GM08714 (cell line): Measurements from ENCODE around the gene SCN2A.
"Not testable (repeated sequence)": the region's sequence is repeated elsewhere in the genome, so short reads cannot be mapped to it uniquely, and the experiment has no call there.

ENCODE experiments used
- H3K4me3 ChIP-seq: fragments of 200-500 bp; sonication (Bioruptor generic); 2 replicates; pipeline ENCODE4 v1.5.1; 2014; ENCODE audit warnings: mild to moderate bottlenecking, low read length, inconsistent platforms
- ZNF274 ChIP-seq: IDR thresholded peaks from 2 replicates; pipeline ENCODE4 v1.6.1; 2012; ENCODE audit warnings: mild to moderate bottlenecking, low read depth, low read length

SCN2A gene

DNA sequence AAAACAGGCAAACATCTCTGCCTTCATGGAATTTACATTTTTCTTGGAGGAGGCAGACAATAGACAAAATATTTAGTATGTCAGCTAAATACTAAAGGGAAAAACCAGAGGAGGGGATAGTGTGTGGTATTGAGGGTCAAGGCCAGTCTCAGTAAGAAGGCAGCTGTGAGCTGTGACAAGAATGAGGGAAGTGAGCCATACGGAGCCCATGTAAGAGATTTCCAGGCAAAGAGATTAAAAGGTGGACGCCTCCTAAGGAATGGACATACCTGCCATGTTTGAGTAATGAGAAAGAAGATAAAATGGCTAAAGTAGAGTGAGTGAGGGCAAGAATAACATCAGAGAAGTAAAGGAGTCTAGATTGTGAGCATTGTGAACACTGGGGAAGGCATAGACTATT lies 2.2 kb upstream of the SCN2A start:
- H3K4me3 ChIP-seq: no peak overlapping the region
- no peak for TF ChIP-seq ZNF274

DNA sequence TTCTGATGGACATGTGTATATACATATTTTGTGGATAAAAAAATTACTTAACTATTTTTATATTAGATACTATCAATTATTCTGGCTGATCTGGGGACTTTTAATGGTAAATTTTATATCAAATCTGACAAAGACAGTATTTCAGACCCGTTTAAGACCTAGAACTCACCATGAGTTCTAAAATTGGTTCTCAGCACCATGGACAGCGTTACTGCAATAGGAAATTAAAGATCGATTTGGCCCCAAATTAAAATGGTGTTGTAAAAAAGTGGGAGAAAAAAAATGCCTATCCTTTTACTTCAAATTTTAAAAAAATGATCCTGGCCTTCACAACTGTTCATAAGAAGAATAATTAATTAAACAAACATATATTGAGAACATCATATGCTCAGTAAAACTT lies 919 bp upstream of the SCN2A start:
- H3K4me3 ChIP-seq: no peak overlapping the region
- TF ChIP-seq ZNF274: no peak

DNA sequence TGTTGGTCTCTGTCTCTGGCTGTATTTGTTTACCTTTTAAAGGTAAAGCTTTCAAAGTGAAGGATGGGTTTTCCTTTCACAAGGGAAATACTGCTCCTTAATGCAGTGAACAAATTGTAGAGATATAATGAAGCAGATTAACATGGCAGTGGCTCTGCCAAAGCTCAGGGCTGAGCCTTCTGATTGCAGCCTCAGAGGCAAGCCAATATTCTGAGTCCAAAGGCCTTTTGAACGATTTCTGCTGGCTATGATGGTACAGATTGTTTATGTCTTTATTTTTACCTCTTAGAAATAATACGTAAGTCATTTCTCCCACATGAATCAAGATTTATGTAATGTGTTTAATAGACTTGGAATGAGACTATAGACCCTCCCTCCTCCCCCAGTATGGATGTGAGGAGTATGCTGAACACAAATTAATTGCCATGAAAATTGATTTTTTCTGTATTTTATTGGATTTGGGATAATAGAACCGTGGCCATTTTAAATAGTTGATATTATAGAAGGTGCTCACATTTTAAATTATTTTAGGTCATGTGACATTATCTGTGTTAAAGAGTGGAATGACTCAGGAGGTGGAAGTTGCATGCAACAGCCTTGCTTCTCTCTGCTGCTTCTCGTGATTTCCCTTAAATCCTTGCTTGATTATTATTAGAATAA lies 772 bp downstream of the SCN2A start:
- TF ChIP-seq ZNF274: no peak
- H3K4me3 ChIP-seq: no peak overlapping the region

DNA sequence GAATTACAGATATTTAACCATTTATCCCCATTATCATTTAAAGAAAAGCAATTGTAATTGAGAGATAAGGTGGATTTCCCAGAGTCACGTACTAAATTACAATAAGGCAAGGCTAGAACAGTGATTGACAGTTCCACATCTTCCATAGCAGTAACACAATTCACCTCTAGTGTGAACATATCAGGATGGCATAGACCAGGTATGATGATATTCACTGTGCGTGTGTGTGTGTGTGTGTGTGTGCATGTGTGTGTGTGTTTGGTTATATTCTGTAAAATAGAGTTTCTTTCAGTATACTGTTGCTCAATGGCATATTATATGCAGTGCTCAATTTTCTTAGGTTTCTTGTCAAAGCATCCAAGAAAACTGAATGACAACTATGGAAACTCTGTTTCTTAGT lies 1.7 kb downstream of the SCN2A start:
- no peak for TF ChIP-seq ZNF274
- H3K4me3 ChIP-seq: no peak overlapping the region

DNA sequence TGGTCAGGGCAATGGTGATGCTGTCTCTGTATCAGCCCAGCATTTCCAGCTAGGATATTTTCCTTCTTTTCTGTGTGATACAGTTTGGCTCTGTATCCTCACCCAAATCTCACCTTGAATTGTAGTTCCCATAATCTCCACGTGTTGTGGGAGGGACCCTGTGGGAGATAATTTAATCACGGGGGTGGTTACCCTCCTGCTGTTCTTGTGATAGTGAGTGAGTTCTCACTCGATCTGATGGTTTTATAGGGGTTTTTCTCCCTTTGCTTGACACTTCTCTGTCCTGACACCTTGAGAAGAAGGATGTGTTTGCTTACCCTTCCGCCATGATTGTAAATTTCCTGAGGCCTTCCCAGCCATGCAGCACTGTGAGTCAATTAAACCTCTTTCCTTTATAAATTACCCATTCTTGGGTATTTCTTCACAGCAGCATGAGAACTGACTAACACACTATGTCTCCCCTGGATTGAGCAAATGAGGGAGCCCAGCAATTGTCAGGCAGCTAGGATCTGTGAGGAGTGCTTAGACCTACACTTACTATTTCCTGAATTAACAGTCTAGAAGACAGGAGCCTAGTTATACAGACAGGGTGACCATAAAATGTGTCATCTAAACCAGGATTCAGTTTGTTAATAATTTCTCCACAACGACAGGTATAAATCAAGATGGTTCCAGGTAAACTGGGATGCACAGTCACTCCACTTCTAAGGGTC lies 6.0 kb downstream of the SCN2A start:
- no peak for TF ChIP-seq ZNF274

DNA sequence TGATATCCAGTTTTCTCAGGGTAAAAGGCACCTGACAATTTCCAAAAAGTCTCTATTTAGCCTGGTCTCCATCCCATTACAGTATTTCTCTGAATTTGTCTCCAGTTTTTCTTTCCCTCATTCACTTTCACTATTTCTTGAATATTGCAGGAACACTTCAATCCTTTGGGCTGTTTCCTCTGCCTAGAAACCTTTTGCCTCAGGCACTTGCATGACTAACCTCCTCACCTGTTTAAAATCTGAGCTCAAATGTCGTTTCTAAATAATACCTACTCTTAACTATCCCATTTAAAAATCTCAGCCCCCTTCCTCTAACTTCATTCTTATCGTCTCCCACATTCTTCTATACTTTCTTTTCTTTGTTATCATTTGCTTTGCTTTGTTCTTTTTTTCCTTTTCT lies 9.0 kb downstream of the SCN2A start:
- TF ChIP-seq ZNF274: no peak
- H3K4me3 ChIP-seq: no peak overlapping the region

More for the DNA sequence above, 6.0 kb downstream of the SCN2A start:
- H3K4me3 ChIP-seq: no peak overlapping the region

DNA sequence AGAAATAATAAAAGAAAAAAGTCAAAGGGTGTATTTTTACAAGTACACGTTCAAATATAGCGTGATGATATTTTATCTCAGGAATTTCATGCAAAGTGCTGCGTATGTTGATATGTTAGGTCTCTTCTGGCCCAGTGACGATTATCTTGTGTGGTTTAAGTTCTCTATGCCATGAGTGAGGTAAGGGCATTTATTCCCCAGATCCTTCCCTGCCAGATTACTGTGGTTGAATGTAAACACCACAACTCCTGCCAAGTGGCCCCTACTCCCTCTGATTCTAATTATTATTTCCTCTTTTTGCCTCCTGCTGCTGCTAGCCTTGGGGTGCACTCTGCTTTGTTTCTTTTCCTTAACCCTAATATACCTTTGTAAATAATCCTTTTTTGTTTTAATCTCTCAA lies 12.2 kb downstream of the SCN2A start:
- no peak for TF ChIP-seq ZNF274
- H3K4me3 ChIP-seq: no peak overlapping the region

DNA sequence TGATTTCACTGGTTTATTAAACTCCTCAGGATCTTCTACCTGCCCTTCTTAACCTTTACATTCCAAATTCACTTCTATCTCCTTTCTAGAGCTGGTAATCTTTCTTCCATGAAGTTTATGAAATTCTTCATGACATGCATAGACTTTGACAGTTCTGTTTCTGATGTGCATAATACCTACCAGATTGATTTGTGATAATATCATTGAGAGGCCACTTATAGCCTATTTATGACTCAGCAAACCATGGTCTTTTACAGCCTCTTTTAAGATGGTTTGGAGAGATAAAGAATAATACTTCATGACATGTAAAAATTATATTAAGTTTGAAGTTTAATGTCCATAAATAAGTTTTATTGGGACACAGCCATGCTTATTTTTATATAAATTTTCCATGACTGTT lies 14.0 kb downstream of the SCN2A start:
- no peak for TF ChIP-seq ZNF274

DNA sequence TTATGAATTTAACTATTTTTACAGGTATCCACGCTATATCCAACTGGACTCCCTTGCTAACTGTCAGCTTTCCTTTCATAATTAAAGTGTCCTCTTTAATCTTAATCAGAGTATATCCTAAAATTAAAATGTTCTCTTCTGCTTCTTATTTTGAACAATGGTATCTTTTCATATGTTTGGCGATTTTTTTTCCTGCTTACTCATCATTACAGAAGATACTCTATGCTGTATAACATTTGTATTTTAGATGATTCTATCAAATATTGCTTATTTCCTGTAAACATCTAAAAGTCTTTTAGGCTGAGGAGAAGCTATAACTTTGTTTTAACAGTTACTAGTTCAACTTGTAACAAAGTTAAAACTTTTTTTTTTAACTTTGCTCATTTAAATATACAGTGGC lies 17.4 kb downstream of the SCN2A start:
- no peak overlapping the region for H3K4me3 ChIP-seq
- TF ChIP-seq ZNF274: no peak

More for the DNA sequence above, 14.0 kb downstream of the SCN2A start:
- no peak overlapping the region for H3K4me3 ChIP-seq

DNA sequence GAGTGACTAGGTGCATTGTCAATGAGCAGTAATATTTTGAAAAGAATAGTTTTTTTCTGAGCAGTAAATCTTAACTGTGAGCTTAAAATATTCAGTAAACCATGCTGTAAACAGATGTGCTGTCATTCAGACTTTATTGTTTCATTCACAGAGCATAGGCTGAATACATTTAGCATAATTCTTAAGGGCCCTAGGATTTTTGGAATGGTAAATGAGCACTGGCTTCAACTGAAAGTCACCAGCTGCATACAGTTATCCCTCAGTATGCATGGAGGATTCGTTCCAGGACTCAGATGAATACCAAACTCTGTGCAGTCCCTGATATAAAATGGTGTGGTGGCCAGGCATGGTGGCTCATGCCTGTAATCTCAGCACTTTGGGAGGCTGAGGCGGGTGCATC lies 21.1 kb downstream of the SCN2A start:
- H3K4me3 ChIP-seq: not testable (repeated sequence)

DNA sequence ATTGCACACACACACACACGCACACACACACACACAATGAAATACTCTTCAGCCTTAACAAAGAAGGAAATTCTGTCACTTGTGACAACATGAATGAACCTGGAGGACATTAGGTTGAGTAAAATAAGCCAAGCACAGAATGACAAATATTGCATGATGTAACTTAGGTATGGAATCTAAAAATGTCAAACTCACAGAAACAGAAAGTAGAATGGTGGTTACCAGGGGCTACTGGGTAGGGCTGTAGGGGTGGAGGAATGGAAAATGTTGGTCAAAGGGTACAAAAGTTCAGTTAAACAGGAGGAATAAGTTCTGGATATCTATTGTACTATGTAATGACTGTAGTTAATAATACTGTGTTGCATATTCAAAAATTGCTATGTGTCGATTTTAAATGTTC lies 29.5 kb downstream of the SCN2A start:
- H3K4me3 ChIP-seq: no peak overlapping the region

DNA sequence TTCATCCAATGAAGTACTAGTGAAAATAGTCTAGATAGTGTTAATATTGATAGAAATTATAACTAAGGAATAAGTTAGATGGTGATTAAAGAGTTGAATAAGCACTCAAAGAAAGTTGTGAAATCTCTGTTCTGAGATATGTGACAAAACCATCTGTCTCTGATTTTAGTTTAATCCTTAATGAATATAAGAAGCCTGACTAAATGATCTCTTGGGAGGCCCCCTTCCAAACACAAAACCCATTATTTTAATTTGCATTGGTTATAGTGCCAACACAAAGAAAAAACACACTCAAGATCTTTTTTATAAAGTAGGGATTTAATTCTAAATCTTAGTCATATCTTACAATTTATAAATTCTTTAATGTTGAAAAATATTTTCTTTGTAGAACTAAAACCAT lies 34.0 kb downstream of the SCN2A start:
- no peak for TF ChIP-seq ZNF274
- no peak overlapping the region for H3K4me3 ChIP-seq

More for the DNA sequence above, 29.5 kb downstream of the SCN2A start:
- TF ChIP-seq ZNF274: no peak

DNA sequence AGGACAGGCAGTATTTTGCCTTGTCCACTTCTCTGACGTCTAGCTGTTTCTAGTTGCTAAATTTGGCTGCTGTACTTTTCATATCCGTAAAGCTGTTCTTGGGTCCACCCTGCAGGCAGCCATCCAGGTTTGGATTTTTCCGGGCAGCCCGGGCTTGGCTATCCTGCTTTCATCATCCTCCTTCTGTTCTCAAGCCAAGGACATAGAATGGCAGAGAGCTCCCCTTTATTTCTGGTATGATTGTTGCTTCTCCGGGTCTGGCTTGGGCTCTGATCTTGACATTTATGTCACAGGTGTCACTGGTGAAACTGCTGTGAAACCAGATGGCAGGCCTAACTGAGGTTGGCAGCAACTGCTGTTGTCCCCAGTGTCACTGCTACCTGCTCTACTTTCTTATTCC lies 35.5 kb downstream of the SCN2A start:
- no peak for TF ChIP-seq ZNF274
- no peak overlapping the region for H3K4me3 ChIP-seq

DNA sequence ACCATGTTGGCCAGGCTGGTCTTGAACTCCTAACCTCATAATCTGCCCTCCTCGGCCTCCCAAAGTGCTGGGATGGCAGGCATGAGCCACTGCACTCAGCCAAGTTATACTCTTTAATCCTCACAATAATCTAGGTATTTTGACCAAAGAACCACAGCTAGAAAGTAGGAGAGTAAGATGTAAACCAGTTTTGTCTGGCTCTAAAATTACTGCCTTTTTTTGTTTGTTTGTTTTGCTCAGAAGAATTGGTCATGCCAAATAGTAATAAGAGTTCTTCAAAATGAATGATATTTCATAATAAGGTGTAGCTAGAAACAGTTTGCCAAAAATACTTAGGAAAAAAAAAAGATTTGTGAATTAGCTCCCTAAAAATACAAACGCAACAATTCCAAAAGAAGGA lies 36.7 kb downstream of the SCN2A start:
- no peak for TF ChIP-seq ZNF274
- no peak overlapping the region for H3K4me3 ChIP-seq

DNA sequence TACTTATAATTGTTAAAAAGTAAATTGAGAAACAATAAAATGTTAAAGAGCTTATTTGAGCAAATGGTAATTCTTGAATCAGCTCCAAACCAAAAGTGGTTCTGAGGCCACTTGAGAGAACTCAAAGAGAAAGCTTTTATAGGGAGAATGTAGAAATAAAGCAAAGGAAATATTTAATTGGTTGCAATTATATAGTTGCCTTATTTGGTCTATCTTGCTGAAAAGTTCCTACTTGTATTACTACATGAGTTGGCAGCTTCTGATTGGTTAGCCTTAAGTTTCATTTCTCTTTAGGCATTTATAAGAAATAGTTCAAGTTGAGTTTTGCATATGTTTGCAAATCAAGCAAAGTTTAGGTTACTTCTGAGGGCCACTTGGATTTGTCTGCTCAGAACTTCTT lies 38.1 kb downstream of the SCN2A start:
- H3K4me3 ChIP-seq: no peak overlapping the region
- TF ChIP-seq ZNF274: no peak
